Transverse colon (tissue), 4 donors: ENCODE measurements around the gene RTP2. TPM values are rescaled to one million over a fixed set of nuclear protein-coding genes. Genes with fewer than 3 reads are reported as not detected.

ENCODE experiments used
- DNase-seq: peaks from one replicate; pipeline ENCODE4 v3.0.0-alpha.2; 2019
- H3K27ac ChIP-seq, 4 donors: fragments of 200-600 bp; sonication (generic); 2 replicates each; pipeline ENCODE4 v1.5.1; 2016 to 2018; ENCODE audit warnings: inconsistent platforms in 4 of 4
- H3K27me3 ChIP-seq: fragments of 200-600 bp; sonication (generic); 2 replicates; pipeline ENCODE4 v1.5.1; 2017; ENCODE audit warnings: inconsistent platforms
- H3K36me3 ChIP-seq, 4 donors: fragments of 200-600 bp; sonication (generic); 2 replicates each; pipeline ENCODE4 v1.5.1; 2017 to 2019; ENCODE audit warnings: inconsistent platforms in 4 of 4
- H3K4me1 ChIP-seq, 4 donors: fragments of 200-600 bp; sonication (generic); 2 replicates each; pipeline ENCODE4 v1.5.1; 2017 to 2020; ENCODE audit warnings: inconsistent platforms in 4 of 4
- H3K4me3 ChIP-seq, 4 donors: fragments of 200-600 bp; sonication (generic); 1 replicate in 1 of 4; 2 replicates in 3 of 4; pipeline versions ENCODE4 v1.5.1 to v1.6.1; 2017 to 2019; ENCODE audit warnings: inconsistent platforms in 4 of 4
- H3K9me3 ChIP-seq, 2 donors: fragments of 200-600 bp; sonication (generic); 2 replicates each; pipeline ENCODE4 v1.5.1; 2017 to 2019; ENCODE audit warnings: inconsistent platforms in 2 of 2
- CTCF ChIP-seq, 5 experiments: fragments of 200-600 bp in 3 of 5; fragments of 450-650 bp in 2 of 5; sonication (generic) in 3 of 5; IDR thresholded peaks; 1 replicate in 2 of 5; 2 replicates in 3 of 5; pipeline ENCODE4 v1.5.1; 2016 to 2017; ENCODE audit warnings: antibody characterized with exemption in 5 of 5, inconsistent platforms in 3 of 5, mild to moderate bottlenecking in 2 of 5, moderate library complexity in 1 of 5
- EP300 ChIP-seq: sonication (generic); formaldehyde crosslinking; IDR thresholded peaks from one replicate; pipeline ENCODE4 v1.6.1; 2017; ENCODE audit warnings: antibody characterized with exemption, low read depth
- POLR2A ChIP-seq: fragments of 450-650 bp; IDR thresholded peaks from one replicate; pipeline ENCODE4 v1.6.1; 2016; ENCODE audit warnings: antibody characterized with exemption, mild to moderate bottlenecking, moderate library complexity
- POLR2AphosphoS5 ChIP-seq, 3 donors: sonication (generic); formaldehyde crosslinking; IDR thresholded peaks; one replicate each; pipeline ENCODE4 v1.6.1; 2016; ENCODE audit warnings: antibody characterized with exemption in 3 of 3
- WGBS, 2 donors: methylation state at CpG; one replicate each; pipeline ENCODE4 v1.1.5; 2018; ENCODE audit warnings: low coverage in 1 of 2; 5-methylcytosine and 5-hydroxymethylcytosine counted together
- in situ Hi-C, 4 donors: fragments of 200-750 bp; cut with MboI; loops; one replicate each; pipeline versions ENCODE4 v1.15.0 to v1.15.1; 2017; ENCODE audit warnings: low sequenced_read_pairs in 3 of 4, low pct_ligation_motif_present in 1 of 4, low pct_unique_long_range_greater_than_20kb in 1 of 4
- intact Hi-C: fragments of 100-400 bp; cut with DNase I; formaldehyde crosslinking; loops from one replicate; pipeline ENCODE4 v1.15.1; 2023; ENCODE audit warnings: low total_unique reads
- total RNA-seq, 4 donors: library from RNA; depleted of rRNA; stranded (reverse); fragments of >200 nt; gene quantifications; one replicate each; pipeline ENCODE4 v1.1.0, GENCODE V29; 2016

The RTP2 gene
- total RNA-seq: not detected

GRCh38 chr3:187702507-187703033 lies at the start of gene RTP2:
Gene RTP2, minus strand, starts transcription at chr3:187702557. Its CDS starts 429 bp downstream, at chr3:187702128.
- WGBS, 2 donors: 0 to 64% methylated on average over 1 to 4 of the region's 4 CpGs
- in situ Hi-C loops: loop anchor here in 1 of 4 donors (10.0 kb wide), 1 partner anchor 478 kb away; no protein-coding TSS in a partner anchor

GRCh38 chr3:187750513-187751123 lies 48.3 kb upstream of the RTP2 start:
- H3K4me3 ChIP-seq: peak overlapping the region in 3 of 4 donors; percentile 16 to 37 (median 22)
- H3K27ac ChIP-seq: peak overlapping the region; percentile 74 to 99 (median 86)
- TF ChIP-seq POLR2A: no peak
- no peak for TF ChIP-seq EP300
- no peak for TF ChIP-seq CTCF (IDR thresholded peaks at IDR 0.05)
- TF ChIP-seq POLR2AphosphoS5 (IDR thresholded peaks at IDR 0.05): no peak
- WGBS, 2 donors: 14 to 30% methylated on average over 4 to 11 of the region's 11 CpGs
- in situ Hi-C loops: loop anchor here in 1 of 4 donors (25.0 kb wide), 1 partner anchor 287 kb away; no protein-coding TSS in a partner anchor
- no peaks in the 10 kb centered on the region for H3K9me3 ChIP-seq
- H3K4me1 ChIP-seq: peaks cover 5 to 51% (median 27%) of the 10 kb centered on the region in 4 donors
- peak; percentile 33 for DNase-seq
- intact Hi-C loops: no loop called here
- no peaks in the 10 kb centered on the region for H3K36me3 ChIP-seq
- no peaks in the 10 kb centered on the region for H3K27me3 ChIP-seq

More at GRCh38 chr3:187702507-187703033, at the start of gene RTP2:
- no peak for DNase-seq
- no peak within 1 kb of the TSS for H3K27ac ChIP-seq
- H3K4me1 ChIP-seq: no peaks in the 10 kb centered on the region
- intact Hi-C loops: no loop called here
- no peaks in the 10 kb centered on the region for H3K27me3 ChIP-seq
- TF ChIP-seq EP300: no peak
- TF ChIP-seq POLR2AphosphoS5 (IDR thresholded peaks at IDR 0.05): no peak
- TF ChIP-seq POLR2A: no peak
- no peak for TF ChIP-seq CTCF (IDR thresholded peaks at IDR 0.05)
- no peaks in the 10 kb centered on the region for H3K9me3 ChIP-seq
- H3K4me3 ChIP-seq: no peak within 1 kb of the TSS
- no peaks in the 10 kb centered on the region for H3K36me3 ChIP-seq

GRCh38 chr3:187750006-187750512 lies 47.7 kb upstream of the RTP2 start:
- Histone ChIP-seq H3K9me3 (no peaks in the 10 kb centered on the region), H3K27ac (peak overlapping the region; percentile 74 to 99 (median 86)), H3K36me3 (no peaks in the 10 kb centered on the region), H3K4me1 (peaks cover 5 to 51% (median 27%) of the 10 kb centered on the region in 4 donors), H3K4me3 (peak overlapping the region in 3 of 4 donors; percentile 16 to 37 (median 22)), H3K27me3 (no peaks in the 10 kb centered on the region)
- peak; percentile 74 for DNase-seq
- in situ Hi-C loops: loop anchor here in 1 of 4 donors (25.0 kb wide), 1 partner anchor 287 kb away; no protein-coding TSS in a partner anchor
- TF ChIP-seq EP300 (no peak), CTCF (IDR thresholded peaks at IDR 0.05) (peak in 1 of 5 experiments; percentile 7), POLR2AphosphoS5 (IDR thresholded peaks at IDR 0.05) (peak; percentile 62 to 64 (median 63)), POLR2A (peak; percentile 30)
- intact Hi-C loops: no loop called here
- 13 to 15% methylated on average over 4 to 14 of the region's 14 CpGs for WGBS, 2 donors

GRCh38 chr3:187748050-187748481 lies 45.7 kb upstream of the RTP2 start:
- peak overlapping the region; percentile 74 to 99 (median 94) for H3K27ac ChIP-seq
- H3K4me3 ChIP-seq: no peak overlapping the region
- 6% methylated on average over 2 of the region's 2 CpGs; no CpG with 5 or more reads in 1 of the 2 donors for WGBS, 2 donors
- H3K36me3 ChIP-seq: no peaks in the 10 kb centered on the region
- peak; percentile 96 for DNase-seq
- intact Hi-C loops (loop anchor here (5.0 to 10.0 kb wide), 2 partner anchors 157 to 304 kb away; no protein-coding TSS in a partner anchor), in situ Hi-C loops (loop anchor here (10.0 to 25.0 kb wide), 7 partner anchors 407 to 1389 kb away; partner anchors contain the start of gene LPP (in 2 of the 4))
- H3K4me1 ChIP-seq: peaks cover 5 to 54% (median 30%) of the 10 kb centered on the region in 4 donors
- H3K9me3 ChIP-seq: no peaks in the 10 kb centered on the region
- no peaks in the 10 kb centered on the region for H3K27me3 ChIP-seq
- no peak for TF ChIP-seq POLR2A
- TF ChIP-seq EP300: no peak
- TF ChIP-seq CTCF (IDR thresholded peaks at IDR 0.05): peak; percentile 96 to 98 (median 97)
- peak; percentile 37 to 64 (median 57) for TF ChIP-seq POLR2AphosphoS5 (IDR thresholded peaks at IDR 0.05)
